Uterus (tissue), 4 donors: ENCODE results near the gene GDPGP1. TPM values are rescaled to one million over a fixed set of nuclear protein-coding genes. Genes with fewer than 3 reads are reported as not detected.

Experiments used
- DNase-seq, 2 donors: peaks; one replicate each; pipeline ENCODE4 v3.0.0-alpha.2; 2019 to 2020
- H3K27ac ChIP-seq, 2 donors: fragments of 200-600 bp; sonication (generic); 1 replicate in 1 of 2; 2 replicates in 1 of 2; pipeline ENCODE4 v1.5.1; 2016 to 2018
- H3K27me3 ChIP-seq, 2 donors: fragments of 200-600 bp; sonication (generic); one replicate each; pipeline ENCODE4 v1.5.1; 2018 to 2019; ENCODE audit warnings: control low read depth in 1 of 2
- H3K36me3 ChIP-seq, 2 donors: fragments of 200-600 bp; sonication (generic); one replicate each; pipeline ENCODE4 v1.5.1; 2019; ENCODE audit warnings: control low read depth in 1 of 2
- H3K4me1 ChIP-seq, 2 donors: fragments of 200-600 bp; sonication (generic); one replicate each; pipeline ENCODE4 v1.5.1; 2018 to 2019; ENCODE audit warnings: control low read depth in 1 of 2
- H3K4me3 ChIP-seq, 2 donors: fragments of 200-600 bp; sonication (generic); 1 replicate in 1 of 2; 2 replicates in 1 of 2; pipeline ENCODE4 v1.5.1; 2018 to 2019; ENCODE audit warnings: mild to moderate bottlenecking in 1 of 2
- H3K9me3 ChIP-seq, 2 donors: fragments of 200-600 bp; sonication (generic); one replicate each; pipeline ENCODE4 v1.5.1; 2019; ENCODE audit warnings: control low read depth in 1 of 2
- CTCF ChIP-seq, 4 experiments: fragments of 200-600 bp in 2 of 4; fragments of 450-650 bp in 2 of 4; sonication (generic) in 2 of 4; IDR thresholded peaks; one replicate each; pipeline ENCODE4 v1.5.1; 2016 to 2019; ENCODE audit warnings: antibody characterized with exemption in 4 of 4, mild to moderate bottlenecking in 2 of 4, moderate library complexity in 1 of 4
- POLR2A ChIP-seq, 2 donors: fragments of 450-650 bp; IDR thresholded peaks; one replicate each; pipeline ENCODE4 v1.6.1; 2016; ENCODE audit warnings: antibody characterized with exemption in 2 of 2, mild to moderate bottlenecking in 1 of 2, moderate library complexity in 1 of 2
- intact Hi-C: fragments of 100-400 bp; cut with DNase I; formaldehyde crosslinking; loops from one replicate; pipeline ENCODE4 v1.15.1; 2023; ENCODE audit warnings: low total_unique reads
- total RNA-seq, 4 donors: library from RNA; depleted of rRNA in 3 of 4; stranded (reverse); fragments of >200 nt in 3 of 4; gene quantifications; one replicate each; pipeline versions ENCODE4 v1.1.0 to v1.2.4, GENCODE V29; 2014 to 2023
- donor health status: DM: yes; HTN: yes; CAD: no.

The GDPGP1 gene
- total RNA-seq, 4 donors from 2014 or later = under 0.01 to 15.0 (median 4.0) TPM

GRCh38 chr15:90225504-90226234 is 8.3 kb upstream of the GDPGP1 start:
- intact Hi-C loops = no loop called here
- no peak overlapping the region for H3K4me3 ChIP-seq
- no peak for TF ChIP-seq POLR2A (IDR thresholded peaks at IDR 0.05)
- TF ChIP-seq CTCF (IDR thresholded peaks at IDR 0.05) = no peak
- H3K27ac ChIP-seq = no peak overlapping the region
- no peaks in the 10 kb centered on the region for H3K27me3 ChIP-seq
- no peak for DNase-seq
- no peaks in the 10 kb centered on the region for H3K36me3 ChIP-seq
- no peaks in the 10 kb centered on the region for H3K9me3 ChIP-seq
- no peaks in the 10 kb centered on the region for H3K4me1 ChIP-seq

GRCh38 chr15:90227336-90227735 is 6.7 kb upstream of the GDPGP1 start:
- Histone ChIP-seq H3K4me3 (no peak overlapping the region), H3K27me3 (no peaks in the 10 kb centered on the region), H3K36me3 (no peaks in the 10 kb centered on the region), H3K27ac (no peak overlapping the region), H3K9me3 (no peaks in the 10 kb centered on the region), H3K4me1 (no peaks in the 10 kb centered on the region)
- no peak for DNase-seq
- intact Hi-C loops = no loop called here
- no peak for TF ChIP-seq POLR2A (IDR thresholded peaks at IDR 0.05)
- TF ChIP-seq CTCF (IDR thresholded peaks at IDR 0.05) = no peak

GRCh38 chr15:90227816-90228772 is 5.9 kb upstream of the GDPGP1 start:
- no peaks in the 10 kb centered on the region for H3K9me3 ChIP-seq
- TF ChIP-seq POLR2A (IDR thresholded peaks at IDR 0.05) = no peak
- no peak for TF ChIP-seq CTCF (IDR thresholded peaks at IDR 0.05)
- no peak for DNase-seq
- no peak overlapping the region for H3K27ac ChIP-seq
- intact Hi-C loops = no loop called here
- no peaks in the 10 kb centered on the region for H3K27me3 ChIP-seq
- H3K4me3 ChIP-seq = no peak overlapping the region
- H3K36me3 ChIP-seq = no peaks in the 10 kb centered on the region
- H3K4me1 ChIP-seq = no peaks in the 10 kb centered on the region

- intact Hi-C loops = no loop called here
- Histone ChIP-seq H3K36me3 (no peaks in the 10 kb centered on the region), H3K9me3 (no peaks in the 10 kb centered on the region), H3K4me1 (no peaks in the 10 kb centered on the region), H3K4me3 (no peak overlapping the region), H3K27me3 (no peaks in the 10 kb centered on the region), H3K27ac (no peak overlapping the region)
- TF ChIP-seq POLR2A (IDR thresholded peaks at IDR 0.05) (no peak), CTCF (IDR thresholded peaks at IDR 0.05) (no peak)
- no peak for DNase-seq
Observed at GRCh38 chr15:90228960-90229359, 5.0 kb upstream of the GDPGP1 start.

- peaks cover 0 to 4% of the 10 kb centered on the region in 2 donors for H3K4me1 ChIP-seq
- H3K27me3 ChIP-seq = no peaks in the 10 kb centered on the region
- intact Hi-C loops = no loop called here
- H3K36me3 ChIP-seq = no peaks in the 10 kb centered on the region
- no peak overlapping the region for H3K4me3 ChIP-seq
- no peak for DNase-seq
- no peak for TF ChIP-seq POLR2A (IDR thresholded peaks at IDR 0.05)
- no peak for TF ChIP-seq CTCF (IDR thresholded peaks at IDR 0.05)
- no peaks in the 10 kb centered on the region for H3K9me3 ChIP-seq
- H3K27ac ChIP-seq = no peak overlapping the region
Observed at GRCh38 chr15:90230071-90230494, 3.9 kb upstream of the GDPGP1 start.
